K562 (cell line): ENCODE results near the gene TMEM39A. TPM values are rescaled to one million over a fixed set of nuclear protein-coding genes. Genes with fewer than 3 reads are reported as not detected.

ENCODE experiments used
- BDP1 ChIP-seq: IDR thresholded peaks from 3 replicates; pipeline ENCODE4 v1.6.1; 2011; ENCODE audit not compliant: insufficient read length, insufficient read depth
- CBX2 ChIP-seq: fragments of 200-600 bp; sonication (generic); IDR thresholded peaks from one replicate; pipeline ENCODE4 v1.6.1; 2012; ENCODE audit warnings: mild to moderate bottlenecking, low read length, inconsistent platforms; ENCODE audit not compliant: insufficient read depth, poor library complexity, severe bottlenecking
- FUS ChIP-seq: fragments of 200-400 bp; formaldehyde crosslinking; optimal IDR thresholded peaks from 2 replicates; pipeline ENCODE3; 2017; ENCODE audit warnings: low read depth, low read length
- HDGF ChIP-seq: fragments of 450-650 bp; IDR thresholded peaks from 2 replicates; pipeline ENCODE4 v1.6.1; 2016
- HEY1 ChIP-seq: fragments of 250-450 bp; sonication (Bioruptor Pico); IDR thresholded peaks from 2 replicates; pipeline ENCODE4 v1.5.0; 2020; ENCODE audit warnings: mild to moderate bottlenecking, moderate library complexity, borderline replicate concordance
- MBD2 ChIP-seq: sonication (generic); IDR thresholded peaks from 2 replicates; pipeline ENCODE4 v1.6.1; 2016; ENCODE audit warnings: low read depth, borderline replicate concordance
- NFE2L1 ChIP-seq: fragments of 450-650 bp; IDR thresholded peaks from 2 replicates; pipeline ENCODE4 v1.6.1; 2016; ENCODE audit warnings: missing genetic modification characterization, low read depth, mild to moderate bottlenecking, missing compliant biosample characterization, moderate library complexity, borderline replicate concordance
- POLR3A ChIP-seq: IDR thresholded peaks from 2 replicates; pipeline ENCODE4 v1.6.1; 2011; ENCODE audit warnings: borderline replicate concordance, mild to moderate bottlenecking, moderate library complexity; ENCODE audit not compliant: insufficient read length, insufficient read depth; ENCODE audit errors: extremely low read depth
- PTTG1 ChIP-seq: fragments of 450-650 bp; IDR thresholded peaks from 2 replicates; pipeline ENCODE4 v1.6.1; 2016; ENCODE audit warnings: low read depth, mild to moderate bottlenecking, missing genetic modification characterization, missing compliant biosample characterization
- PURB ChIP-seq: sonication (generic); formaldehyde crosslinking; IDR thresholded peaks from 2 replicates; pipeline ENCODE4 v1.9.0; 2021; ENCODE audit warnings: low read depth, mild to moderate bottlenecking, missing genetic modification reagents
- RAD21 ChIP-seq, 2 experiments: fragments of 250-450 bp in 1 of 2; fragments of 450-650 bp in 1 of 2; sonication (Bioruptor Pico) in 1 of 2; formaldehyde crosslinking in 1 of 2; IDR thresholded peaks in 1 of 2; conservative IDR thresholded peaks in 1 of 2; 2 replicates each; pipeline versions ENCODE4 v1.4.0 to v1.8.0; 2020 to 2022; ENCODE audit warnings: mild to moderate bottlenecking in 2 of 2, moderate library complexity in 1 of 2
- SMARCA5 ChIP-seq: fragments of 450-650 bp; IDR thresholded peaks from 2 replicates; pipeline ENCODE4 v1.6.1; 2016
- TAF7 ChIP-seq: fragments of 450-650 bp; IDR thresholded peaks from 2 replicates; pipeline ENCODE4 v1.6.1; 2016; ENCODE audit warnings: missing genetic modification characterization, missing compliant biosample characterization
- XRCC4 ChIP-seq: IDR thresholded peaks from one replicate; pipeline ENCODE4 v1.6.1; 2011; ENCODE audit not compliant: insufficient read depth, insufficient read length; ENCODE audit errors: extremely low read depth
- ZNF24 ChIP-seq: fragments of 450-650 bp; IDR thresholded peaks from 2 replicates; pipeline ENCODE4 v1.6.1; 2016
- ZNF766 ChIP-seq: fragments of 200-800 bp; sonication (Bioruptor generic); conservative IDR thresholded peaks from 2 replicates; pipeline ENCODE4 v1.6.1; 2016; ENCODE audit warnings: missing genetic modification characterization, missing compliant biosample characterization
- polyA plus RNA-seq, 8 experiments: library from polyadenylated mRNA; depleted of rRNA in 4 of 8; stranded (reverse) in 5 of 8; unstranded in 3 of 8; fragments of >200 nt; fragmentation: Nextera tagmentation in 2 of 8; fragmentation: Illumina TruSeq in 1 of 8; extraction: Ambion mirVana in 2 of 8; extraction: Trizol in 1 of 8; gene quantifications; 2 replicates each; pipeline versions ENCODE4 v1.2.1 to v1.2.3, GENCODE V29; 2011 to 2014; ENCODE audit warnings: inconsistent platforms in 1 of 8, missing spikeins in 1 of 8
- total RNA-seq, 7 experiments: library from RNA; depleted of rRNA in 6 of 7; stranded (reverse); fragments of >200 nt in 6 of 7; fragmentation: Illumina TruSeq in 2 of 7; extraction: Trizol in 2 of 7; gene quantifications; 2 replicates each; pipeline versions ENCODE4 v1.2.1 to v1.2.3, GENCODE V29; 2011 to 2021; ENCODE audit warnings: low replicate concordance in 1 of 7
- TF ChIP-seq, protein P1 (sequence below): fragments of 450-650 bp; formaldehyde crosslinking; IDR thresholded peaks from 2 replicates; pipeline ENCODE4 v1.4.0; 2020; ENCODE audit warnings: mild to moderate bottlenecking, mixed read lengths
- TF ChIP-seq, protein P2 (sequence below): fragments of 450-650 bp; IDR thresholded peaks from one replicate; pipeline ENCODE4 v1.6.1; 2018; ENCODE audit warnings: mild to moderate bottlenecking, moderate library complexity; ENCODE audit not compliant: partially characterized antibody
- TF ChIP-seq, protein P3 (sequence below), 2 experiments: fragments of 450-650 bp in 1 of 2; sonication (generic) in 1 of 2; formaldehyde crosslinking; conservative IDR thresholded peaks; 2 replicates each; pipeline versions ENCODE4 v1.4.0 to v1.8.1; 2020 to 2022; ENCODE audit warnings: mild to moderate bottlenecking in 1 of 2, missing genetic modification reagents in 1 of 2
- TF ChIP-seq, protein P4 (sequence below): fragments of 450-650 bp; IDR thresholded peaks from 2 replicates; pipeline ENCODE4 v1.6.1; 2016; ENCODE audit warnings: missing biosample characterization, missing genetic modification characterization
- TF ChIP-seq, protein P5 (sequence below): fragments of 250-450 bp; sonication (Bioruptor Pico); IDR thresholded peaks from 2 replicates; pipeline ENCODE4 v1.4.0; 2020; ENCODE audit warnings: mild to moderate bottlenecking, moderate library complexity

The TMEM39A gene
- total and polyA plus RNA-seq, 9 of the 15 experiments (the other 6 are each of a cell fraction or from before 2014, with no cell fraction given) = 12.0 to 41.5 (median 15.4) TPM

DNA sequence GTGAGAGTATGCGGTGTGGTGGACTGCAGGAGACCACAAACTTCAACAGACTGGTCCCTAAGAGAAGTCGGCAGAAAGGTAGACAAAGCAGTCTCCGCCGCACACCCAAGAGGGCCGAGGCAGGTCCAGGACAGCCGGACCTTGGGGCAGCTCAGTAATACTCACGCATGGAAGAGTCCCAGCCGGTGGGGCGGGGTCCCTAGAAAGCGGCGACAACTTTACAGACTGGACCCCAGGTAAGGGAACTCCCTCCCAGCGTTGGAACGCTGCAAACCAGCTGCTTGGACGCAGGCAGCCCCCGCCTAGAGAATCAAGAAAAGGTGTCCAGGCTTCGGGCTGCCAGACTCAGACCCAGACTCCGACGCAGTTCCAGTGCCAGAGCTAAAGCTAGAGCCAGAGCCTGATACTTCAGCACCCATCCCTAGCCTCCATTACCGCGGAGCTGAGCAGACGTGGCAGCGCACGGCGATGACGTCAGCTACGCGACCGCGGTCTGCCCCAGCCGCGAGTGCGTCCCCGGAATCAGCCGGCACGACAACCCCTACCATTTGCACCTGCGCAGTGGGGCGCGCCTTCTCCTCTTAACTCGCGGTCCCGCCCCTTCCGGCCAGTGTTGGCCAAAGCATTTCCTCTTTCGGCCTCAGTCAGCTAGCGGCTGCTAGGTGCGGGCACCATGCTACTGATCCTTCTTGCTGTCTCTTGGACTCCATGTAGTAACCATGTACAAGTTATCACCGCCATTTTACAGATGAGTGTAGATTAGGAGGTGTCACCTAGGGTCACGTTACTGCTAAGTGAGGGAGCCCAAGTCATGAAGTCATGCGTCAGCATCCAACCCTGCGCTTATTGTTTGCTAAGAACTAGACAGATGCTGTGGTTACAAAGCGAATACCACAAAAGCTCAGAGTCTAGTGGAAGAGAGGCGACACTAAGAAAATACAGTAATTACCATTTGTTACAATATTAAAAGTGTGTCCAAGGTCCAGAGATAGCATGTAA, at the start of gene TMEM39A (continued):
- TF ChIP-seq CBX2 (no peak), PURB (CRISPR knock-in tag) (no peak), HDGF (no peak), HEY1 (CRISPR knock-in tag) (no peak), POLR3A (no peak), ZNF24 (no peak), FUS (no peak), MBD2 (peak; percentile 67; the same call in 1 of the 2 replicates), SMARCA5 (no peak), TAF7 (tag) (no peak; the same call in 1 of the 2 replicates), ZNF766 (no peak; the same call in 1 of the 2 replicates), RAD21 (CRISPR knock-in tag; conservative IDR thresholded peaks at IDR 0.05 in 1 of 2, IDR thresholded peaks at IDR 0.05 in 1 of 2) (no peak), XRCC4 (no peak), NFE2L1 (tag) (no peak), BDP1 (no peak), PTTG1 (no peak)
- TF ChIP-seq, protein P1, sequence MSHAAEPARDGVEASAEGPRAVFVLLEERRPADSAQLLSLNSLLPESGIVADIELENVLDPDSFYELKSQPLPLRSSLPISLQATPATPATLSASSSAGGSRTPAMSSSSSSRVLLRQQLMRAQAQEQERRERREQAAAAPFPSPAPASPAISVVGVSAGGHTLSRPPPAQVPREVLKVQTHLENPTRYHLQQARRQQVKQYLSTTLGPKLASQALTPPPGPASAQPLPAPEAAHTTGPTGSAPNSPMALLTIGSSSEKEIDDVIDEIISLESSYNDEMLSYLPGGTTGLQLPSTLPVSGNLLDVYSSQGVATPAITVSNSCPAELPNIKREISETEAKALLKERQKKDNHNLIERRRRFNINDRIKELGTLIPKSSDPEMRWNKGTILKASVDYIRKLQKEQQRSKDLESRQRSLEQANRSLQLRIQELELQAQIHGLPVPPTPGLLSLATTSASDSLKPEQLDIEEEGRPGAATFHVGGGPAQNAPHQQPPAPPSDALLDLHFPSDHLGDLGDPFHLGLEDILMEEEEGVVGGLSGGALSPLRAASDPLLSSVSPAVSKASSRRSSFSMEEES = no peak
- TF ChIP-seq, protein P2, sequence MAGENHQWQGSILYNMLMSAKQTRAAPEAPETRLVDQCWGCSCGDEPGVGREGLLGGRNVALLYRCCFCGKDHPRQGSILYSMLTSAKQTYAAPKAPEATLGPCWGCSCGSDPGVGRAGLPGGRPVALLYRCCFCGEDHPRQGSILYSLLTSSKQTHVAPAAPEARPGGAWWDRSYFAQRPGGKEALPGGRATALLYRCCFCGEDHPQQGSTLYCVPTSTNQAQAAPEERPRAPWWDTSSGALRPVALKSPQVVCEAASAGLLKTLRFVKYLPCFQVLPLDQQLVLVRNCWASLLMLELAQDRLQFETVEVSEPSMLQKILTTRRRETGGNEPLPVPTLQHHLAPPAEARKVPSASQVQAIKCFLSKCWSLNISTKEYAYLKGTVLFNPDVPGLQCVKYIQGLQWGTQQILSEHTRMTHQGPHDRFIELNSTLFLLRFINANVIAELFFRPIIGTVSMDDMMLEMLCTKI = no peak
- TF ChIP-seq, protein P3, sequence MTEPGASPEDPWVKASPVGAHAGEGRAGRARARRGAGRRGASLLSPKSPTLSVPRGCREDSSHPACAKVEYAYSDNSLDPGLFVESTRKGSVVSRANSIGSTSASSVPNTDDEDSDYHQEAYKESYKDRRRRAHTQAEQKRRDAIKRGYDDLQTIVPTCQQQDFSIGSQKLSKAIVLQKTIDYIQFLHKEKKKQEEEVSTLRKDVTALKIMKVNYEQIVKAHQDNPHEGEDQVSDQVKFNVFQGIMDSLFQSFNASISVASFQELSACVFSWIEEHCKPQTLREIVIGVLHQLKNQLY (CRISPR knock-in tag; conservative IDR thresholded peaks at IDR 0.05) = no peak
- TF ChIP-seq, protein P4, sequence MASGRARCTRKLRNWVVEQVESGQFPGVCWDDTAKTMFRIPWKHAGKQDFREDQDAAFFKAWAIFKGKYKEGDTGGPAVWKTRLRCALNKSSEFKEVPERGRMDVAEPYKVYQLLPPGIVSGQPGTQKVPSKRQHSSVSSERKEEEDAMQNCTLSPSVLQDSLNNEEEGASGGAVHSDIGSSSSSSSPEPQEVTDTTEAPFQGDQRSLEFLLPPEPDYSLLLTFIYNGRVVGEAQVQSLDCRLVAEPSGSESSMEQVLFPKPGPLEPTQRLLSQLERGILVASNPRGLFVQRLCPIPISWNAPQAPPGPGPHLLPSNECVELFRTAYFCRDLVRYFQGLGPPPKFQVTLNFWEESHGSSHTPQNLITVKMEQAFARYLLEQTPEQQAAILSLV (tag) = no peak
- TF ChIP-seq, protein P5, sequence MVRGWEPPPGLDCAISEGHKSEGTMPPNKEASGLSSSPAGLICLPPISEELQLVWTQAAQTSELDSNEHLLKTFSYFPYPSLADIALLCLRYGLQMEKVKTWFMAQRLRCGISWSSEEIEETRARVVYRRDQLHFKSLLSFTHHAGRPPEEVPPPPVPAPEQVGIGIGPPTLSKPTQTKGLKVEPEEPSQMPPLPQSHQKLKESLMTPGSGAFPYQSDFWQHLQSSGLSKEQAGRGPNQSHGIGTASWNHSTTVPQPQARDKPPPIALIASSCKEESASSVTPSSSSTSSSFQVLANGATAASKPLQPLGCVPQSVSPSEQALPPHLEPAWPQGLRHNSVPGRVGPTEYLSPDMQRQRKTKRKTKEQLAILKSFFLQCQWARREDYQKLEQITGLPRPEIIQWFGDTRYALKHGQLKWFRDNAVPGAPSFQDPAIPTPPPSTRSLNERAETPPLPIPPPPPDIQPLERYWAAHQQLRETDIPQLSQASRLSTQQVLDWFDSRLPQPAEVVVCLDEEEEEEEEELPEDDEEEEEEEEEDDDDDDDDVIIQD (CRISPR knock-in tag) = no peak
